GM19240 (cell line): ENCODE data around the gene LZTFL1.

Source experiments
- DNase-seq: peaks from one replicate; pipeline ENCODE4 v3.0.0; 2011; ENCODE audit warnings: low spot score; ENCODE audit not compliant: insufficient read length

Gene LZTFL1, protein sequence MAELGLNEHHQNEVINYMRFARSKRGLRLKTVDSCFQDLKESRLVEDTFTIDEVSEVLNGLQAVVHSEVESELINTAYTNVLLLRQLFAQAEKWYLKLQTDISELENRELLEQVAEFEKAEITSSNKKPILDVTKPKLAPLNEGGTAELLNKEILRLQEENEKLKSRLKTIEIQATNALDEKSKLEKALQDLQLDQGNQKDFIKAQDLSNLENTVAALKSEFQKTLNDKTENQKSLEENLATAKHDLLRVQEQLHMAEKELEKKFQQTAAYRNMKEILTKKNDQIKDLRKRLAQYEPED

DNA sequence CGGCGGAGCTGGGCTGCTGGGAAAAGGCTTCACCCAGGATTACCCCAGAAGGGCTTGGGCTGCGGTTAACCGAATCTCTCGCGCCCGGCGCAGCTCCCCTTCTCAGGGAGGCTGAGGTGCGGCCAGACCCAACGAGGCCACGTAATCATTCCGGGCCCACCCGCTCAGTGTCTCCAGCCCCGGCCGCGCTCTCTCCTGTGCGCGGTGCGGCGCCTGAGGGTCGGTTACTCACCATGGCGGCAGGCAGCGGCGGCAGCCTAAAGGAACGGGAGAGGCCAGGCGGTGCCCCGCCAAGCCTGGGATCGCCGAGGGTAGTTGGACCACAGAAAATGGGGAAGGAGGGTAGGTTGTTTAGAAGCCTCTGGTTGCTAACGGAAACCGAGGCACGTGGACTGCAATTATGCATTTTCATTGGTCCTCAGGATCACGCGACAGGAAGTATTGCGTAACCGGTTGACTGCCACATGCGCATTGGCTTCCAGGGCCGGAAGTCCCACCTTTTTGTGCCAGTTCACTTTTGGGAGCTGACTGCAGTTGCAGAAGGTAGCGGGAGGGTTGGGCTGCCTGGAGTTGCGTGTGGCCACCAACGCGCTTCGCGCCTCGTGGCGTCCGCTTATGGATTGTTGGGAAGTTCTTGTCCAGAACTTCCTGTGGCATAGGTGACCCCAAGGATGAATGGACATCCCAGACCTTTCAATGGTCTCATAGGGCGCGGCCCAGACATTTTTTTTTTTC is at the start of gene LZTFL1:
Gene LZTFL1 (minus strand): TSS at position 363 of the 735 bp plus-strand sequence. CDS start 128 bp downstream, at position 235.
- peak; percentile 61 for DNase-seq

DNA sequence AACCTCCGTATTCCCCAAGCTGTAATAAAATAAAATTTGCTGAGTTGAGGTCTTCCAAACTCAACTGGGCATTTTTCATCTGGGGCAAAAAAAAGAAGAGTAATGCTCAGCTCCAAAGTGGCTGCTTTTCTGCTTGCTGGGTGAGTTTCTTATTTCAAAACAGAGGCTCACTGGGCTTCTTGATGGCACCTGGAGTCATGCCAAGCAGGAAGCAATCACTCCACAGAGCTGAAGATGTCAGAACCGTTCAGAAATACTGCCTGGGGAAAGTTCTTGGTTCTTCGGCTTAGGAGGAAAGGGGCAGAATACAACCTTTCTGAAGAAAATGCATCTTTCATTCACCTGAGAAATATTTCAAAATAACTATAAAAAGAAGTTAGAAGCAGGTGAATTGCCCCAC is 48.5 kb upstream of the LZTFL1 start:
- no peak for DNase-seq

DNA sequence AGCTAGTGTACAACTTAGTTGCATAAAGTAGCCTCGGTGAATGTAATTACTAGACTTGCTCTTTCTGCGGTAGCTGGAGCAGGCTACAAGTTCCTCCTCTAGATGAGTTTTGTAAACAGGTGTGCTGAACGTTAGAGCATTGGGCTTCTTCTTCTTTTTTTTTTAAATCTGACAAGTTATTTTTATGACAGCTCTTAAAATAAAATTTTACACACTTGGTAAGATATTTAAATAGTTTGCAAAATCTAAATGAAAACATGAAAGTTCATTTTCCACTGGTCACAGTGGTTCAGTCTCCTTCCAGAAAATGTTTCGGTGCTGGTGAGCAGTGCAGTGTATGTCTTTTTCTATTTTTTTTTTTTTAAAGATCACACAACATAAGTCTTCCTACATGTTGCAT is 47.4 kb upstream of the LZTFL1 start:
- no peak for DNase-seq

DNA sequence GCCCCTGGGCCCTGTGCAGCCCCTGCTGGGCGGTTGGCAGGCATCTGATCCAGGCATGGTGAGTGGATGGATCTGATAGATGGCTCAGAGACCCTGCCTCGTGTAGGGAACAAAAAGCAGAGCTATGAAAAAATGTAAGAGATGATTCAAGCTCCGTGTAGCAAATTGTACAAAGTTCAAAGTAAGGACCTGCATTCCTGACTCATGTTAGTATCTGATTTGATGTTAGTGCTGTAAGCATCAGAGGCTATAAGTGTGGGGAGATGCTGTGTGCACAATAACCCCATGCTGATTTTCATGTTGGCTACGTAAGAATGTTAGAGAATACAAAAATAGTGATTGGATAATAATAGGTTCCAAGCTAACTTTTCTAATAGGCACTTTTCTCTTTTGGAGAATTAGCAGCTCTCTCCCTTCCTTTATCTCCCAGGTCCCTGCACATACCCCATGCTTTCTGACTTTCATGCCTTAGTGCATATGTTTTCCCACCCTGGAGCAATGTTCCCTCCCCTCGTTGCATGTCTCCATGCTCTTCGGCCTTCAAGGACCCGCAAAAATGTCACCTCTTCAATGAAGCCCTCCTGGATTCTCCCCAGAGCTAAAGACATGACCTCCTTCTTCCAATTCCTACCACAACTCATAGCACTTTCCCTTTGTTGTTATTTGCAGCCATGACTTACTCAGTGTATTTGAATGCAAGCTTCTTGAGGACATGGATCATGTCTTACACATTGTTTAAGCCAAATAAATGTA is 46.0 kb upstream of the LZTFL1 start:
- no peak for DNase-seq

DNA sequence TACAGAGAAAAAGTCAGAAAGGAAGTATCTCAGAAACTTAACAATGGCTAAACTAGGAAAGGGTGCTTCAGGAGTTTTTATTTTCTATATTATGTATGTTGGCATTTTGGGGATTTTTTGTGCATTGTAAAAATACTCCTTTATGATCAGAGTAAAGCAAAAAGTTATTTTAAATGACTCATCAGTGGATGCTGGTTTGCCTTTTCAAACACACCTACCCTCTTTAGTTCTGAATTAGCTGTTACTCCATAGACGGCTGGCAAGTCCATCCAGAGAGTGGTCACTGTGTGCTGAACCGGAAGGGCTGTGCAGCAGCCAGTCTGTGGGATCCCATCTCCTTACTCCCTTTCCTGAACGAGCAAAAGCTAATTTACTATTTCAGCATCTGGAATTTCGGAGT is 45.4 kb upstream of the LZTFL1 start:
- DNase-seq, result no peak

DNA sequence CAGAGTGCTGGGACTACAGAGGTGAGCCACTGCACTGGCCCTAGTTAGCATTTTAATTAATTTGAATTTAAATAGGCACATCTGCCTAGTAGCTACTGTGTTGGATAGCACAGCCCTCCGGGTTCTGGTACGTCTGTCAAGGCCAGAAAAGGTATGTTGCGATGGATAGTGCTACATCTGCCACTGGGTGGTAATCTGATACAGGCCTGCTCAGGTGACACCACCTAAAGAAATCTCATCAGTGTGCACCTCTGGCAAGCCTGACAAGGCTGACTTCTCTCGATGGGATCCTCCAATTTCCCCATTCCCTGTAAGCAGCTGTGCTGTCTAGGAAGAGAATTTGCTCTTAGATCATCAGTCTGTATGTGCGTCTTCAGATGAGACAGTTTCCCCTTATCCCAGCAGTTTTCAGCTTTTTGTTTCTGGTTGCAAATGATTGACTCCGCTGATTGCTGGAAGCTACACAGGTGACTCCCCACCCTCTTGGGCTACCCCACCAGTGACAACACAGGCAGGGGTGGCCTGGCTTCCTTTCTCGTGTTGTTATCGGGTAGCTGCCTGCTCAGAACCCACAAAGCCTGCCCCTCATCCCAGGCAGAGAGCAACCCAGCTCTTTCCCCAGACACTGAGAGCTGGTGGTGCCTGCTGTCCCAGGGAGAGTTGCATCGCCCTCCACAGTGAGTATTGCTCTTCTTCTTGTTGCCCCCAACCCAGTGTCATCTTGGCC is 44.2 kb upstream of the LZTFL1 start, which contains the start of gene CCR9:
Gene CCR9 (plus strand): TSS at position 565 of the 727 bp plus-strand sequence. CDS start 8,391 bp downstream, outside the sequence.
- no peak for DNase-seq

DNA sequence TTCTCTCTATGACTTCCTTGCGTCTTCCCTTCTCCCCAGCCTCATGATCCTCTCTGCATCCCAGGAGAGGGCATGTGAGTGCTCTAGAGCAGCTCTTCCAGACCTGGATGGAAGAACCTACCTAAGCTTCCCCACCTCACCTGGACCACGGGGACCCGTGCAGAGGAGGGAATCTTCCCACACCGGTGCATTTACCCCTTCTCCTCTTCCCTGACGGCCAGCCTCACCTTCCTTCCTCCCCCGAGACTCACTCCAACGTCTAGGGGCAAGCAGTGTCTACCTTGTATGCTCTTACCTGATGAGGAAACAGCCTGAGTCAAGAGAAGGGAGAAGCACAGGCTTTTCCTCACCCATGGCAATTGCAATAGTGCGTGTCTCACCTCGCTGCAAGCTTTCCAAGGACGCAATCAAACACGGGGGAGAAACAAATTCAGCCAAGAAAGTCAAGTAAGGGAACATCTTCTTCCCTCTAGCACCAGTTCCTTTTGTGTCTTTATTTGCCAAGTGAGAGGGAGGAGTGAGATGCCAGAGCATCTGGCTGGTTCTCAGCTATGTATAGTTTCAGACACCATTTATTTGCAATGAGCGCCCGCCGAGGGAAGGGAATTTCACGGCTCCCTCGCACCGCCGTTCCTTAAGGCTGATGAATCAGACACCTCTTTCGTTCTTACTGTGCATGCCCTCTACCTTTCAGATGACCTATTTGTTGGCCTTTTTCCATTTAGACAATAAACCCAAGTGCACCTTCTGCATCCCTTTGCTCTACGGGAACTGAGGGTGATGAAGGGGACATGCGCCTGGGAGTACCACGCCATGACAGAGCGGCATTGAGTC is 42.7 kb upstream of the LZTFL1 start:
- no peak for DNase-seq

DNA sequence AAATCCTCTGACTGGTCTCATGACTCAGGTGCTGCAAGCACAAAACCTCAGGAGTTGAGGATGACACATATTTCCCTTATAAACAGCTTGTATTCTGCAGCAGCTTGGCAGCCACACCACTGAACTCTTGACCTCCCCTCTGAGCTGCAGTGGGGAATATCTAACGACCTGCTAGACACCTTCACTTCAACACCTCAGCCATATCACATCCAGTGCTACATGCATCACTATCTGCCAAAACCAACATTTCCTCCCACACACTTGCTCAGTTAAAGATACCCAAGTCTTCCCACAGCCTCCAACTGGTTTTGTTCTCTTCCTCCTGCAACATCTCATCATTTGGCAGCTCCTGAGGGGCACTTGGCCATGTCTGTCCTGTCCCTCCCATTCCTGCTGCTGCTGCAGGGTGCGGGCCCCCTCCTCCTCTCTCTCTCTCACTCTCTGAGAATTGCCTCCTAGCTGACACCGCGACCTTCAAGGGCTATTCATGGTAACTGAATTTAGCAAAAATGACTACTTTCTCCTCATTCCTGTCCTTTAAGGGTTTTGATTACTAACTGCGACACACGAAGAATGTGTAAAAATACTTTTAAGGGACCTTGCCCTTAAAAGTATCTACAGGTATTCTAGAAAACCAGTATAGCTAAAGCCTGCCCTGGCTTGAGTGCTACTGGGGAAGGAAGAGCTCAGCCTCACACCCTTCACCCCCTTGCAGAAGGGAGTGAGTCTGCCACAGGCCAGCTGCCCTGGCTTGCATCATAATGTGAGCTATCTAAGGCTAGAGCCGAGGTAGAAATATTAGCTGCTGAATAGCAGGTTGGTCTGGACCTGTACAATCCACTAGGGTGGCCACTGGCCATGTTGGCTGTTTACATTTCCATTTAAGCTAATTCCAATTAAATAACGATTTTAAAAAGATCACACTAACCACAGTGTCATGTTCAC is 39.4 kb upstream of the LZTFL1 start:
- no peak for DNase-seq

DNA sequence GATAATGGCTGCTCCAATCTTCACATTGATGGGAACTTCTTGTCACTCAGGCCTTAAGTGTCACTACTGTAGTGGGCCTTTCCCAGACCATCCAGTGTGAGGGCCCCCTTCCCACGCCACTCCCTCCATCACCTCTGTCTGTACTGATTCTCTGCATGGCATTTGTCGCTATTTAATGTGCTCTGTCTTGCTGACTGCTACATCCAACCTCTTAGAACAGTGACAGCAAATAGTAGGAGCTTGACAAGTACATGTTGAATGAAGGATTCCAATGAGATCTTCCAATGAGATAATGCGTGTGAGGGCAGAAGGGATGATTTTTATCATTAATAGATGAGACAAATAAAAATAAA is 38.8 kb upstream of the LZTFL1 start:
- DNase-seq, result no peak

DNA sequence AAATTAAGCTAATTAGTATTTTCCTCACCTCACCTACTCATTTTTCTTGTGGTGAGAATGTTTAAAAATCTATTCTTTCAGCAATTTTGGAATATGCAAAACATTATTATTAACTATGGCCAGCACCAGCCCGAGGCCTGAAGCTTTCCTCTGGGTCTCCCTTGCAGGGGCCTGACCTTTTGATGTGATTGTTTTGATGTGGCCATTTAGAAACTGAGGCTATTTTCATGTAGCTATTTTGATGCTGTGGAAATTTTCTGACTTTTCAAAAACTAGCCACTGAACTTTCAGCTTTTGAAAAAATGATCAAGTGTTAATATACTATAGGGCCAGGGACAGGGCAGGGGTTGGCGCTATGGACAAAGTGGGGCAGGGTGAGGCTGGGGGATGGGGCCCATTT is 36.2 kb upstream of the LZTFL1 start:
- DNase-seq, result no peak

DNA sequence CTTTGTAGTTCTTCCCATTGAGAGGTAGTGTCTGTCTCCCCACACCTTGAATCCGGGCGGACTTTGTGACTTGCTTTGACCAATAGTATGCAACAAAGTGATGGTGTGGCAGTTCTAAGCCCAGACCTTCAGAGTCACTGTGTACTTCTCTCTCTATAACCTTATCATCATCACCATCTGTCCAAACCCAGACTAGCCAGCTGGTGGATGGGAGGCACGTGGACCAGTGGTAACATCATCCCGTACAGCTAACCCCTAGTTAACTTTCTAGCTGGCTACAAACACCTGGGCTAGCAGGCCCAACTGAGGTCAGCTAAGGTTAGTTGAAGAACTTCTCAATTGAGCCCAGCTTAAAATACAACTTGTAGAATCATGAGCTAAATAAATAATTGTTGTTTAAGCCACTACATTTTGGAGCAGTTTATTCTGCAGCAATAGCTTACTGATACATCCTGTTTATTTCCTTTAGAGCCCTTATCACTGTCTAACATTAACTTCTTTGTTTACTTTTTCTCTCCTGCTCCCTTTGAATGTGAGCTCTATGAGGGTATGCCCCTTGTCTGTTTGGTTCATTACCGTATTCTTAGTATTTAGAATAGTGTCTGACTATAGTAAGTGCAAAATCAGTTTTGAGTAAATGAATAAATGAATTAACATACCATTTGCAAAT is 32.9 kb upstream of the LZTFL1 start:
- no peak for DNase-seq

DNA sequence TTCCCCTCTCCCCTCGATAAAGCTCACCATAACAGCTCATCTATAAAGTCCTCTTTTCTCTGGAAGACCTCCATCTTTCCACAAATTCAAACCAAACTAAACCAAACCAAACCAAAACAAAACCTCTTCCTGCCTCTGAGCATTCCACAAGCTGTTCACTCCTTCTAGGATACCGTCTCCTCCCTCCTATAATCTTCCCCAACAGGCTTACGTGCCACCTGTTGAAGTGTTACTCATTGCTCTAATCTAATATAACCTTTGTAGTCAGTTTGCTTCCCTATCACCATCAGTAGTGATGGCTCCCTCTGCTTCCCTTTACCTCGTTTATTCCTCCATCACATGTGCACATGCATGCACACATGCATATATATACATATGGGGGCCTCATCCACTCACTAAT is 31.7 kb upstream of the LZTFL1 start:
- no peak for DNase-seq

DNA sequence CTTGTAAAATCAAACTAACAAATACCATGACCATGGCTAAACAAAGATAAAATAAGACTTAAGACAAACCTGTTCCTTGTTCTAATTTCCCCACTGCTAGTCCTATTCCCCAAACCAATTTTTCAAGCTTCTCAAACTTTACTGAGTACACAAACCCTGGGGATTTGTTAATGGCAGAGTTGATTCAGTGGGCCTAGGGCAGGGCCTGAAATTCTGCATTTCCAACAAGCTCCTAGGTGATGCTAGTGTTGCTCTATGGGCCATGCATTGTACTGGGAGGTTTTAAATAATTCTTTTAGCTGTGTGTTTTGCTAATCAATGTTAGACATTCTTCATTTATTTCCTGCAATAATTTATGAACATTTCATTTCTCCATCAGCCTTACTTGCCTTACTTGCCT is 31.1 kb upstream of the LZTFL1 start:
- DNase-seq, result no peak

DNA sequence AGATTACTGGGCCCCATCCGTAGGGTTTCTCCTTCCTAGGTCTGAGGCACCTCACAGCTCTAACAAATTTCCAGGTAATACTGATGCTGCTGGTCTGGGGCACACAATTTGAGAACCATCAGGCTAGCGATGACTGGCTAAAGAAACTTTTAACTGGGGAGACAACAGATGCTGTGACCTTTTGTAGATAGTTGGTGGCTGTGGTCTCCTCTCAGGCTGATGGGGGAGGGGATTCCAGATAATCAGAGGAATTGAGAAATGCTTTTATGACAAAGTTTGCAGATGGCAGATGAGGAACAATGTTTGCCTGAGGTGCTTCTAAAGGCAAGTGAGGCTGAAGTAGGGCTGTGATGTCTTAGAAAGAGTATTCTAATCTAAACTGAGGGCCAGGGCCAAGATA is 30.6 kb upstream of the LZTFL1 start:
- no peak for DNase-seq

DNA sequence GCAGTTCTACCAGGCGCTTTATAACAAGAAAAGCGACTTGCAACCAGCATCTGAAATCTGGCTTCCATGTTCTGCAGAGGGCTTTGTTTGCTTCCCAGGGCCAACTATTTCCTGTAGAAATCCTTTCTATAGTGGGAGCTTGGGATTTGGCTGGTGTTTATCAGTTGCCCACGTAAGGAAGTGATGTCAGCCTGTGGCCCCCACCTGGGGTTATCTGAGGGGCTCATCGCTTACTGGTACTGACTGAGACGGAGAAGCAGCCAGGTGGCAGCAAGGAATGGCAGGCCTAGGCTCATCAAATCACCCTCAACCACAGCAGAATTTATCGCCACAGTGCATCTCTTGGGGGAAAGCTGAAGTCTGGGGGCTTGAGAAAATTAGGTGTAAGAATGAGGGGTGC is 29.9 kb upstream of the LZTFL1 start:
- no peak for DNase-seq

DNA sequence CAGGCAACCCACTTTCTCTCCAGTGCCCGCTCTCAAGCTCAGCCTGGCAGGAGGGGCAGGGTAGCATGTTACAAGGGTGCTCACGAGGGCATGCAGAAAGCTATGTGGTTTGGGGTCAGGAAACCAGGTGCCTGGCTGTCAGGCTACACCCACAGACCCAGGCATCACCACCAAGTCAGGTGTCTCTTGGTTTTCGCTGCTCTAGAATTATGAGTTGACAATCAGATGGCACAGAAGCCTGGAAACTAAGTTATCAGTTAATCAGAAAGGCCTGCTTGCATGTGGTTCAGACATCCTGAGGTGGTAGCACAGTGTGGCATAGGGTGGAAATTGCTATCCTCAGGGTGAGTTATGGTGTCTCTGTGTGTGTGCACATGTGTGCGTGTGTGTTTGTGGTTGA is 28.2 kb upstream of the LZTFL1 start:
- no peak for DNase-seq

DNA sequence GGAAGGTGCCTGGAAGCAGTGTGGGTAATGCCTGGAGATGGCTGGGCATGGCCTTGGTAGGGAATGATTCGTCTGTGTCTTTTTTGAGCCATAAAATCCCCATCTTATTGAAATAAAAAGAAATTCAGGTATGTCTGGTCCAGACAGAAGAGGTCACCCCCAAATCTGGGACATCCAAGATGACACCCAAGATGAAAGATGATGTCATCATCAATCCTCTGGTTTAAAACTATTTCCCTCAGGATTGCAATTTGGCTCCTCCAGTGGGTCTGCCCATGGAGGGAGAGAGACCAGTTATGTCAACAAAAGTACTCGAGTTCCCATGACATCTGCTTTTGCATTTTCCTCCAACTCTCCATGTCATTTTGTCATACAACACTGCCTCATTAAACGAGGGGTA is 27.7 kb upstream of the LZTFL1 start:
- DNase-seq, result no peak

DNA sequence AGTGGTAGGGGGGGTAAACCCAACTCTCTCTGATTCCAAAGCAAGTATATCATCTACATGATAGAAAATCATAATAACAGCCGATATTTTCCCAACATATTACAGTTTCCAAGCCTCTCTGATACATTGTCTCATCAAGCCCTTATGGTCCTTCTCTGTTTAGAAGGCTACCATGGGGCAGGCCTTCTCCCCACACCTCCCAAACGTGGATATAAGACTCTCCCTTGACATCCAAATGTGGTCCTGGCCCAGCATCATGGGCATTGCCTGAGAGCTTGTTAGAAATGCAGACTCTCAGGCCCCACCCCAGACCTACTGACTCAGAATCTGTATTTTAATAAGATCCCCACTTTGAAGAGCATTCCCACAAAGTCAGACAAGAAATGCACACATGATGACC is 26.7 kb upstream of the LZTFL1 start:
- DNase-seq, result no peak

DNA sequence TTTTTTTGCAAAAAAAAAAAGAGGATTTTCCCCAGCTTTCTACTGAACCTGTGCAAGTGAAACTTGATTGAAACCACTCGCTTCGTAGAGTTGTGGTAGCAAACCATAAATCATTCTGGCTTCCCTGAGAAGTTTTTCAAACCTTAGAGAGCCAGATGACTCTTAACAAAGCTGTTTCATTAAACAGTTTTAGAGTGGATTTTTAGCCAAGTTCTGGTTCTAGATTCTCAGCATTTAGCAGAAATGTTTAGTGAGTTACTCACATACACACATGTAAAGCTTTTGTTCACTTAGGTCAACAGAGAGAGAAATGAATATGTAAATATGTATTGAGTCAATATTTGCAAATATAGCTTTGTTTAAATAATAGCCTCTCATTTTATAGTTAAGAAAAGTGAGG is 26.3 kb upstream of the LZTFL1 start:
- no peak for DNase-seq
